Adrenal gland (tissue), 12 donors: ENCODE data around the gene RAD51B. TPM values are rescaled to one million over a fixed set of nuclear protein-coding genes. Genes with fewer than 3 reads are reported as not detected.

Experiments
- DNase-seq, 7 donors: peaks; one replicate each; pipeline ENCODE4 v3.0.0-alpha.2; 2019 to 2020
- H3K27ac ChIP-seq, 5 donors: fragments of 200-600 bp; sonication (generic) in 4 of 5; 1 replicate in 3 of 5; 2 replicates in 2 of 5; pipeline versions ENCODE4 v1.5.1 to v1.8.0; 2016 to 2020; ENCODE audit warnings: mild to moderate bottlenecking in 1 of 5
- H3K27me3 ChIP-seq: fragments of 200-600 bp; 2 replicates; pipeline ENCODE4 v1.8.0; 2021
- H3K36me3 ChIP-seq, 2 donors: fragments of 200-600 bp; replicated peaks in 1 of 2; 1 replicate in 1 of 2; 2 replicates in 1 of 2; pipeline versions ENCODE4 v1.5.1 to v1.8.0; 2018 to 2022
- H3K4me1 ChIP-seq, 2 donors: fragments of 200-600 bp; replicated peaks in 1 of 2; 1 replicate in 1 of 2; 2 replicates in 1 of 2; pipeline versions ENCODE4 v1.5.1 to v1.8.0; 2018 to 2021
- H3K4me3 ChIP-seq, 4 donors: fragments of 200-600 bp; sonication (generic) in 3 of 4; one replicate each; pipeline ENCODE4 v1.5.1; 2016 to 2018
- H3K9me3 ChIP-seq, 3 donors: fragments of 200-600 bp; sonication (generic) in 1 of 3; replicated peaks in 1 of 3; 1 replicate in 2 of 3; 2 replicates in 1 of 3; pipeline versions ENCODE4 v1.5.1 to v1.8.0; 2016 to 2021
- CTCF ChIP-seq, 6 experiments: fragments of 450-650 bp in 4 of 6; fragments of 200-600 bp in 2 of 6; sonication (generic) in 1 of 6; IDR thresholded peaks; 1 replicate in 5 of 6; 2 replicates in 1 of 6; pipeline versions ENCODE4 v1.5.1 to v1.8.0; 2016 to 2021; ENCODE audit warnings: antibody characterized with exemption in 6 of 6, mild to moderate bottlenecking in 2 of 6, moderate library complexity in 1 of 6
- POLR2A ChIP-seq, 2 donors: fragments of 450-650 bp; IDR thresholded peaks; one replicate each; pipeline ENCODE4 v1.6.1; 2017; ENCODE audit warnings: antibody characterized with exemption in 2 of 2, mild to moderate bottlenecking in 2 of 2, moderate library complexity in 1 of 2
- WGBS, 4 donors: extraction: QIAGEN DNeasy Blood & Tissue Kit in 2 of 4; methylation state at CpG; one replicate each; pipeline versions ENCODE4 v1.1.5 to v1.1.7; 2013 to 2017; 5-methylcytosine and 5-hydroxymethylcytosine counted together
- intact Hi-C, 2 donors: fragments of 100-400 bp; cut with DNase I; formaldehyde crosslinking; loops; one replicate each; pipeline versions ENCODE4 v1.14.1 to v1.15.0; 2022 to 2023
- polyA plus RNA-seq, 3 donors: library from polyadenylated mRNA; stranded (reverse); fragments of 200-250 nt in 2 of 3; fragments of 350-450 nt in 1 of 3; fragmentation: Illumina TruSeq in 1 of 3; extraction: RNeasy Lipid Tissue Mini Kit (QIAGEN cat#74804) in 1 of 3; gene quantifications; one replicate each; pipeline ENCODE4 v1.2.3, GENCODE V29; 2013 to 2014
- total RNA-seq, 9 donors: library from RNA; depleted of rRNA in 4 of 9; stranded (reverse); fragments of >200 nt in 4 of 9; fragments of 120-200 nt in 1 of 9; fragmentation: NEBNext Ultra II Directional in 1 of 9; extraction: Animal tissue kit (Norgen Biotek cat#: 25700) in 1 of 9; gene quantifications; one replicate each; pipeline versions ENCODE4 v1.1.0 to v1.2.4, GENCODE V29; 2013 to 2023
- donor health status: healthy with polysubstance abuse.
- donor health status: Bipolar disorder and iron deficiency.
- donor health status: DM: yes; HTN: yes; CAD: no.
- donor health status: DM: no; HTN: no; CAD: no.
- donor health status: DM: no; HTN: no; CAD: no.
- donor health status: DM: yes; HTN: yes; CAD: no.

RAD51B gene
- total and polyA plus RNA-seq, 12 donors: 2.3 to 24.6 (median 12.4) TPM

- intact Hi-C loops: no loop called here
- WGBS, 4 donors: 95 to 100% (median 96%) methylated on average over 1 of the region's 1 CpG
- no peaks in the 10 kb centered on the region for H3K36me3 ChIP-seq
- H3K4me3 ChIP-seq: no peak overlapping the region
- no peaks in the 10 kb centered on the region for H3K9me3 ChIP-seq
- no peak for TF ChIP-seq CTCF (IDR thresholded peaks at IDR 0.05)
- no peak for TF ChIP-seq POLR2A (IDR thresholded peaks at IDR 0.05)
- no peak for DNase-seq
- H3K27ac ChIP-seq: no peak overlapping the region
- no peaks in the 10 kb centered on the region for H3K27me3 ChIP-seq
- H3K4me1 ChIP-seq: no peaks in the 10 kb centered on the region
Observed at GRCh38 chr14:68188174-68188573, 368.6 kb downstream of the RAD51B start.

GRCh38 chr14:68190032-68190431, 370.5 kb downstream of the RAD51B start:
- no peak for TF ChIP-seq POLR2A (IDR thresholded peaks at IDR 0.05)
- TF ChIP-seq CTCF (IDR thresholded peaks at IDR 0.05): no peak
- H3K27ac ChIP-seq: no peak overlapping the region
- intact Hi-C loops: no loop called here
- H3K4me1 ChIP-seq: peaks cover 0 to 8% of the 10 kb centered on the region in 2 donors
- no peaks in the 10 kb centered on the region for H3K27me3 ChIP-seq
- H3K9me3 ChIP-seq: no peaks in the 10 kb centered on the region
- 94 to 96% (median 95%) methylated on average over 1 of the region's 1 CpG for WGBS, 4 donors
- no peak overlapping the region for H3K4me3 ChIP-seq
- no peak for DNase-seq
- no peaks in the 10 kb centered on the region for H3K36me3 ChIP-seq

GRCh38 chr14:68191567-68192321, 372.2 kb downstream of the RAD51B start:
- Histone ChIP-seq H3K36me3 (no peaks in the 10 kb centered on the region), H3K9me3 (no peaks in the 10 kb centered on the region), H3K4me1 (peaks cover 0 to 8% of the 10 kb centered on the region in 2 donors), H3K27me3 (no peaks in the 10 kb centered on the region), H3K27ac (no peak overlapping the region), H3K4me3 (no peak overlapping the region)
- TF ChIP-seq POLR2A (IDR thresholded peaks at IDR 0.05) (no peak), CTCF (IDR thresholded peaks at IDR 0.05) (no peak)
- intact Hi-C loops: no loop called here
- no peak for DNase-seq

GRCh38 chr14:68192935-68193334, 373.4 kb downstream of the RAD51B start:
- intact Hi-C loops: no loop called here
- WGBS, 4 donors: 92 to 100% (median 97%) methylated on average over 2 of the region's 2 CpGs
- peaks cover 0 to 8% of the 10 kb centered on the region in 2 donors for H3K4me1 ChIP-seq

More at GRCh38 chr14:68192935-68193334, 373.4 kb downstream of the RAD51B start:
- Histone ChIP-seq H3K36me3 (no peaks in the 10 kb centered on the region), H3K4me3 (no peak overlapping the region), H3K27ac (no peak overlapping the region), H3K9me3 (no peaks in the 10 kb centered on the region), H3K27me3 (no peaks in the 10 kb centered on the region)
- no peak for DNase-seq
- TF ChIP-seq CTCF (IDR thresholded peaks at IDR 0.05) (no peak), POLR2A (IDR thresholded peaks at IDR 0.05) (no peak)
